KBM-7 (cell line): ENCODE measurements around the gene DNAJC7.
A peak's percentile ranks its signal among the peaks of the same experiment; 100 is the strongest.
"Not testable (repeated sequence)": the region's sequence is repeated elsewhere in the genome, so short reads cannot be mapped to it uniquely, and the experiment has no call there.

Experiments
- DNase-seq: peaks from one replicate; pipeline ENCODE4 v3.0.0-alpha.2; 2015
- in situ Hi-C: fragments of 300-500 bp; cut with MboI; formaldehyde crosslinking; loops from 2 replicates; pipeline ENCODE4 v1.14.3; 2020; ENCODE audit warnings: low sequenced_read_pairs, low pct_unique_long_range_greater_than_20kb, mixed read lengths

DNAJC7 gene

DNA sequence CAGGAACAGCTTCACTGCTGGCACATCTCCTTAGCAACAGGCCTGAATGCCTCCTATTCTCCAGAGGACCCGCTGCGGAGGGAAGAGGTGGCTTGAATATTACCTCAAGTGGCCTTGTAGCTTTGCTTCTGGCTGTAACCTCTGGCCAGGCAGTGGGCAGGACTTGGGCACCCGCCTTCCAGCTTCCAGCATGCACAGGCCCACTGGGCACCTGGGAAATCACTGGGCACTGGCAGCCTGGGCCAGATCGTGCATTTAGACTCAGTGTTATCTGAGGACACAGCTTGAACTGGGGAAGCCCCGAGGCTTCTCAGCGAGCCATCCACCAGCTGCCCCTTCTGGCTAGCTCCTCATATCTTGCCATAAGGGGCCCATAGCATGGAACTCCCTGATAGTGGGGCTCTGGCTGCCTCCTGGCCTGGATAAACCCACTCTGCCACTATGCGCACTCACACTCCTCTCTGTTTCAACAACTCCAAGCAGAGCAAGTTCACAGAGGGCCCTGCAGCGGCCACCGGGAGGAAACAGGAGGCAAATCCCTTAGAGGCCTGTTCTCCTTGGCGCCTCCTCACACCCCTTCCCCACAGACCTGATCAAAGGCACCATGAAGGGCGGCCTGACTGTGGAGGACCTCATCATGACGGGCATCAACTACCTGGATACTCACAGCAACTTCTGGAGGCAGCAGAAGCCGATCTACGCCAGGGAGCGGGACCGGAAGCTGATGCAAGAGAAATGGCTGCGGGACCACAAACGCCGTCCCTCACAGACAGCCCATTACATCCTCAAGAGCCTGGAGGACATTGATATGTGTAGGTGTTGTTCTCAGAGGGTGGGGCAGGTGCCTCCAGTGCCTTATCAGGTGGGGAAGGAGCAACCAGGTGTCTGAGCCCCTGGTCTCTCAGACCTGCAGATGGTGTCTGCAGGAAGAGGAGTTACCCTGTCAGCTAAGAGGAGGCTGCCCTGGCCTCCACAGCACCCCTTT is 79.0 kb downstream of the DNAJC7 start:
- in situ Hi-C loops: no loop called here
- no peak for DNase-seq

DNA sequence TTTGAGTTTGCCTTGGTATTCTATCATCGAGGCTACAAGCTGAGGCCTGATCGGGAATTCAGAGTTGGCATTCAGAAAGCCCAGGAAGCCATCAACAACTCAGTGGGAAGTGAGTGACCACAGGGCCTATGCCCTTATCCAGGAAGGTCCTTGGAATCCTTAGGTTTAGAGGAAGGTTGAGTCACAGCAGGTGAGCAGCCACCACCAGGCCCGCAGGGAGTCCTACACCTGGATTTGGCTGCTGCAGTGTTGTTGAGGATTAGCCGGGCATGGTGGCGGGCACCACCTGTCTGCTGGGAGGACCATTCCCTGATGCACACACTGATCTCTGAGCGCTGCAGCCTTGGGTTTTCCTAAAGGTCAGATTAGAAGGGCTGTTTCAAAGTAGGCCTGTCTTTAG is 81.6 kb downstream of the DNAJC7 start:
- in situ Hi-C loops: no loop called here
- no peak for DNase-seq

DNA sequence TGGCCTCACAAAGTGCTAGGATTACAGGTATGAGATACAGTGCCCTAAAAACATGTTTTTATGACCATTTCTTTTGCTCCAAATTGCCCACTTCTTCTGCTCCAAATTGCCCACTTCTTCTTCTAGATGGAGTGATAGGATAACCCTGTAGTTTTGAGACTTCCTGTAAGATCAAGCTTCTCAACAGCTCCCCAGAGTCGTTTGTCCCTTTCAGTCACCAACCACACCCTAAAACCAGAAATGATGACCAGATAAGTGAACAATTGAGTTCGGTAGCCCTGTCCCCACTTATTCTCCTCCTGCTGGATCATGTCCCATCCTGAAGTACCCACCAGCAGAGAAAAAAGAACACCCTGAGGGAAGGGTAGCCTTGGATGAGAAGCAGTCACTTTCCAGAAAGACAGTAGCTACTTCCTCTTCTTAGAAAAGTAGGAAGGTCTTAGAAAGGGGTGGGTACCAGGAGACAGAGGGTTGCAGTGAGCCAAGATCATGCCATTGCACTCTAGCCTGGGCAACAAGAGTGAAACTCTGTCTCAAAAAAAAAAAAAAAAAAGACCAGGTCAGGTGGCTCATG is 84.3 kb downstream of the DNAJC7 start:
- DNase-seq: peak; percentile 77
- in situ Hi-C loops: no loop called here

DNA sequence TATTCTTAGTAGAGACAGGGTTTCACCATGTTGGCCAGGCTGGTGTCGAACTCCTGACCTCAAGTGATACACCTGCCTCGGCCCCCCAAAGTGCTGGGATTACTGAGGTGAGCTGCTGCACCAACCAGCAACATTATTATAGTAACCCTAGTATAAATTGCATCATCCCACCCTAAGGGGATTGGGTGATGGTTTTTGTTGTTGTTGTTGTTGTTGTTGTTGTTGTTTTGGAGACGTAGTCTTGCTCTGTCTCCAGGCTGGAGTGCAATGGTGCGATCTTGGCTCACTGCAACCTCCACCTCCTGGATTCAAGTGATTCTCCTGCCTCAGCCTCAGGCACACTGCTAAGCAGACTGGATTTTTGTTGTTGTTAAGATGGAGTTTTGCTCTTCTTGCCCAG is 85.5 kb downstream of the DNAJC7 start:
- in situ Hi-C loops, DNase-seq: not testable (repeated sequence)

DNA sequence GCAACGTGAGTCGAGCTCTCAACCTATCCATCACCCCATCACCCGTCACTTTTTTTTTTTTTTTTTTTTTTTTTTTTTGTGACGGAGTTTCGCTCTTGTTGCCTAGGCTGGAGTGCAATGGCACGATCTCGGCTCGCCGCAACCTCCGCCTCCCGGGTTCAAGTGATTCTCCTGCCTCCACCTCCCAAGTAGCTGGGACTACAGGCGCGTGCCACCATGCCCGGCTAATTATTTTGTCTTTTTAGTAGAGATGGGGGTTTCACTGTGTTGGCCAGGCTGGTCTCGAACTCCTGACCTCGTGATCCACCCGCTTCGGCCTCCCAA is 86.4 kb downstream of the DNAJC7 start:
- in situ Hi-C loops, DNase-seq: not testable (repeated sequence)

DNA sequence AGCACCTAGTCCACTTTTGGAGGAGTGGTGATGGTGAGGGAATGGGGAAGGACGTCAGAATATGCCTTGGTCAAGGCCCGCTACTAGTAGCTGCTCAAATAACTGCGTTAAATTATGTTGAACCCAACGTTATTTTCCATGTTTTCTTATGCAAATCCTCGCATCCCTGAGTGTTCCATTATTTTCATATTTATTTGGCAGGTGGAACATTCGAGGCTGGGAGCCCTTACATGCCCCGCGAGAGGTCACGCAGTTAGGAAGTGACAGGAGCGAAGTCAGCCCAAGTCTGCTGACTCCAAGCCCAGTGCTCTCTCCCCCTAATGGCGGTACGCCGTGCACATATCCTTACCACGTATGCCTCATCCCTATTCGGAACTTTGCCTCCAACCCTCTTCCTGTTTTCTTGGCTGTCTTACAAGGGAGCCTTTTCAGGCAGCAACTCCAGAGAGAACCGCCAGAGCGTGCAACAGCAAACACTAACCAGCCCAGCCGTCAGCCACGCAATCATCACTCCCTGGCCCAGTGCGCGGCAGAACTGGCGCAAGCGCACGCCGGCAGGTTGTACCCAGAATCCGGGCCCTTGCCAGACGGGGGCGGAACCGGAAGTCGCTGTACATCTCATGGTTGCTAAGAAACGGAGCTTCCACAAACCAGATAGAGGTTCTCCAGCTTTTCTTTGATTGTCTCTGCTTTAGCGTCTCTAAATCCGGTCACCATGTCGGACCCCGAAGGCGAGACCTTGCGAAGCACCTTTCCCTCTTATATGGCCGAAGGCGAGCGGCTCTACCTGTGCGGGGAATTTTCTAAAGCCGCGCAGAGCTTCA is 87.0 kb downstream of the DNAJC7 start, which contains the start of gene ODAD4:
ODAD4 (plus strand) TSS at position 609 of the 824 bp plus-strand sequence; CDS start at position 716, 107 bp downstream.
- in situ Hi-C loops: no loop called here
- peak; percentile 99 for DNase-seq

DNA sequence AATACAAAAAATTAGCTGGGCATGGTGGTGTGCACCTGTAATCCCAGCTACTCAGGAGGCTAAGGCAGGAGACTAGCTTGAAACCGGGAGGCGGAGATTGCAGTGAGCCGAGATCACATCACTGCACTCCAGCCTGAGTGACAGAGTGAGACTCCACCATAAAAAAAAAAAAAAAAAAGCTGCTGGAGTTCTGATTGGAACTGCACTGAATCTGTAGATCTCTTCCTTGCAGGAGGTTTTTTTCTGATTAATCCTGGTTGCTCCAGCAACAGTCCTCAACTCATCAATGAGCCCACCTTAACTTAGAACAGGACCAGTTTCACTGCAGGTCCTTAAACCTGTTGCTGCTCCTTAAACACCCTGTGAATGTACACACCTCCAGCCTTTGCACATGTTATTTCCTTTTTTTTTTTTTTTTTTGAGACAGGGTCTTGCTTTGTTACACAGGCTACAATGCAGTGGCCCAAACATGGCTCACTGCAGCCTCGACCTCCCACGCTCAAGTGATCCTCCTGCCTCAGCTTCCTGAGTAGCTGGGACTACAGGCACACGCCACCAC is 88.5 kb downstream of the DNAJC7 start:
- in situ Hi-C loops: no loop called here
- DNase-seq: no peak
